ENCODE results near the gene FARS2. TPM values are rescaled to one million over a fixed set of nuclear protein-coding genes. Genes with fewer than 3 reads are reported as not detected.

The FARS2 gene
- total and polyA plus RNA-seq, 2 donors (not counting 1 experiment from before 2014, with no cell fraction given), result 11.0 to 18.5 TPM

GRCh38 chr6:5776706-5777390, 515.5 kb downstream of the FARS2 start:
- Histone ChIP-seq H2AFZ (ENCODE audit: low read length) (no peak overlapping the region), H3K9me3 (ENCODE audit: control insufficient read depth, insufficient read depth, low read depth, low read length) (no peaks in the 10 kb centered on the region), H3K9ac (ENCODE audit: insufficient read depth, low read length) (no peak overlapping the region), H4K20me1 (ENCODE audit: control insufficient read depth, extremely low read depth, insufficient read depth, low read length) (no peaks in the 10 kb centered on the region), H3K36me3 (ENCODE audit: control insufficient read depth, insufficient read depth, low read length) (no peaks in the 10 kb centered on the region), H3K79me2 (ENCODE audit: control insufficient read depth, insufficient read depth, low read length) (no peaks in the 10 kb centered on the region), H3K27me3 (ENCODE audit: control insufficient read depth, insufficient read depth, low read length) (no peaks in the 10 kb centered on the region), H3K27ac (ENCODE audit: insufficient read depth, low read length) (no peak overlapping the region), H3K4me2 (ENCODE audit: extremely low read depth, insufficient read depth, low read length) (no peak overlapping the region), H3K4me1 (ENCODE audit: control insufficient read depth, extremely low read depth, insufficient read depth, low read length) (no peaks in the 10 kb centered on the region), H3K4me3 (replicated peaks in 1 of 4; ENCODE audit: control extremely low read depth in 1 of 4, insufficient read depth in 1 of 4, low read depth in 3 of 4, low read length in 4 of 4) (no peak overlapping the region)
- DNase-seq (ENCODE audit: low read depth in 2 of 2), result no peak
- TF ChIP-seq, protein P1, sequence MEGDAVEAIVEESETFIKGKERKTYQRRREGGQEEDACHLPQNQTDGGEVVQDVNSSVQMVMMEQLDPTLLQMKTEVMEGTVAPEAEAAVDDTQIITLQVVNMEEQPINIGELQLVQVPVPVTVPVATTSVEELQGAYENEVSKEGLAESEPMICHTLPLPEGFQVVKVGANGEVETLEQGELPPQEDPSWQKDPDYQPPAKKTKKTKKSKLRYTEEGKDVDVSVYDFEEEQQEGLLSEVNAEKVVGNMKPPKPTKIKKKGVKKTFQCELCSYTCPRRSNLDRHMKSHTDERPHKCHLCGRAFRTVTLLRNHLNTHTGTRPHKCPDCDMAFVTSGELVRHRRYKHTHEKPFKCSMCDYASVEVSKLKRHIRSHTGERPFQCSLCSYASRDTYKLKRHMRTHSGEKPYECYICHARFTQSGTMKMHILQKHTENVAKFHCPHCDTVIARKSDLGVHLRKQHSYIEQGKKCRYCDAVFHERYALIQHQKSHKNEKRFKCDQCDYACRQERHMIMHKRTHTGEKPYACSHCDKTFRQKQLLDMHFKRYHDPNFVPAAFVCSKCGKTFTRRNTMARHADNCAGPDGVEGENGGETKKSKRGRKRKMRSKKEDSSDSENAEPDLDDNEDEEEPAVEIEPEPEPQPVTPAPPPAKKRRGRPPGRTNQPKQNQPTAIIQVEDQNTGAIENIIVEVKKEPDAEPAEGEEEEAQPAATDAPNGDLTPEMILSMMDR (conservative IDR thresholded peaks at IDR 0.05 in 1 of 2, IDR thresholded peaks at IDR 0.05 in 1 of 2; ENCODE audit: low read depth in 1 of 2, low read length in 2 of 2), result no peak
- TF ChIP-seq EZH2 (IDR thresholded peaks at IDR 0.05; ENCODE audit: low read length, missing control alignments), result no peak

GRCh38 chr6:5778317-5778857, 517.1 kb downstream of the FARS2 start:
- Histone ChIP-seq H3K27ac (ENCODE audit: insufficient read depth, low read length) (no peak overlapping the region), H3K27me3 (ENCODE audit: control insufficient read depth, insufficient read depth, low read length) (no peaks in the 10 kb centered on the region), H3K79me2 (ENCODE audit: control insufficient read depth, insufficient read depth, low read length) (no peaks in the 10 kb centered on the region), H3K9ac (ENCODE audit: insufficient read depth, low read length) (no peak overlapping the region), H4K20me1 (ENCODE audit: control insufficient read depth, extremely low read depth, insufficient read depth, low read length) (no peaks in the 10 kb centered on the region), H3K9me3 (ENCODE audit: control insufficient read depth, insufficient read depth, low read depth, low read length) (no peaks in the 10 kb centered on the region), H2AFZ (ENCODE audit: low read length) (no peak overlapping the region), H3K4me2 (ENCODE audit: extremely low read depth, insufficient read depth, low read length) (no peak overlapping the region), H3K36me3 (ENCODE audit: control insufficient read depth, insufficient read depth, low read length) (no peaks in the 10 kb centered on the region), H3K4me1 (ENCODE audit: control insufficient read depth, extremely low read depth, insufficient read depth, low read length) (no peaks in the 10 kb centered on the region), H3K4me3 (replicated peaks in 1 of 4; ENCODE audit: control extremely low read depth in 1 of 4, insufficient read depth in 1 of 4, low read depth in 3 of 4, low read length in 4 of 4) (no peak overlapping the region)
- TF ChIP-seq EZH2 (IDR thresholded peaks at IDR 0.05; ENCODE audit: low read length, missing control alignments), result no peak
- TF ChIP-seq, protein P1 (conservative IDR thresholded peaks at IDR 0.05 in 1 of 2, IDR thresholded peaks at IDR 0.05 in 1 of 2; ENCODE audit: low read depth in 1 of 2, low read length in 2 of 2), result no peak
- no peak for DNase-seq (ENCODE audit: low read depth in 2 of 2)

GRCh38 chr6:5778906-5779305, 517.6 kb downstream of the FARS2 start:
- no peak for DNase-seq (ENCODE audit: low read depth in 2 of 2)
- TF ChIP-seq, protein P1 (conservative IDR thresholded peaks at IDR 0.05 in 1 of 2, IDR thresholded peaks at IDR 0.05 in 1 of 2; ENCODE audit: low read depth in 1 of 2, low read length in 2 of 2), result no peak
- TF ChIP-seq EZH2 (IDR thresholded peaks at IDR 0.05; ENCODE audit: low read length, missing control alignments), result no peak
- Histone ChIP-seq H2AFZ (ENCODE audit: low read length) (no peak overlapping the region), H3K9me3 (ENCODE audit: control insufficient read depth, insufficient read depth, low read depth, low read length) (no peaks in the 10 kb centered on the region), H3K36me3 (ENCODE audit: control insufficient read depth, insufficient read depth, low read length) (no peaks in the 10 kb centered on the region), H3K27ac (ENCODE audit: insufficient read depth, low read length) (no peak overlapping the region), H3K27me3 (ENCODE audit: control insufficient read depth, insufficient read depth, low read length) (no peaks in the 10 kb centered on the region), H3K79me2 (ENCODE audit: control insufficient read depth, insufficient read depth, low read length) (no peaks in the 10 kb centered on the region), H3K4me3 (replicated peaks in 1 of 4; ENCODE audit: control extremely low read depth in 1 of 4, insufficient read depth in 1 of 4, low read depth in 3 of 4, low read length in 4 of 4) (no peak overlapping the region), H3K9ac (ENCODE audit: insufficient read depth, low read length) (no peak overlapping the region), H3K4me1 (ENCODE audit: control insufficient read depth, extremely low read depth, insufficient read depth, low read length) (no peaks in the 10 kb centered on the region), H3K4me2 (ENCODE audit: extremely low read depth, insufficient read depth, low read length) (no peak overlapping the region), H4K20me1 (ENCODE audit: control insufficient read depth, extremely low read depth, insufficient read depth, low read length) (no peaks in the 10 kb centered on the region)

Data from fibroblast of lung (primary cell).